ENCODE data around the gene ADAM10.

Gene ADAM10

GRCh38 chr15:58547628-58548307 is 201.7 kb downstream of the ADAM10 start:
- DNase-seq: no peak

- no peak for DNase-seq
Observed at GRCh38 chr15:58546635-58547627, 202.6 kb downstream of the ADAM10 start.

GRCh38 chr15:58546066-58546591 is 203.4 kb downstream of the ADAM10 start:
- no peak for DNase-seq

- DNase-seq: no peak
Observed at GRCh38 chr15:58545307-58546065, 204.0 kb downstream of the ADAM10 start.

- DNase-seq: no peak
Observed at GRCh38 chr15:58544756-58545155, 204.8 kb downstream of the ADAM10 start.

- DNase-seq: no peak
Observed at GRCh38 chr15:58543664-58544335, 205.7 kb downstream of the ADAM10 start.

- DNase-seq: no peak
Observed at GRCh38 chr15:58541410-58542087, 208.0 kb downstream of the ADAM10 start.

- no peak for DNase-seq
Observed at GRCh38 chr15:58539548-58539947, 210.0 kb downstream of the ADAM10 start.

- DNase-seq: no peak
Observed at GRCh38 chr15:58538901-58539300, 210.6 kb downstream of the ADAM10 start.
